Sciatic nerve (tissue), 2 donors: Measurements from ENCODE around the gene KCNK4. TPM values are rescaled to one million over a fixed set of nuclear protein-coding genes. Genes with fewer than 3 reads are reported as not detected.
A peak's percentile ranks its signal among the peaks of the same experiment; 100 is the strongest.
"Not testable (repeated sequence)": the region's sequence is repeated elsewhere in the genome, so short reads cannot be mapped to it uniquely, and the experiment has no call there.

ENCODE experiments used
- ATAC-seq: fragments of 200-7000 bp; cut with Tn5 transposase; one replicate; pipeline ENCODE4 v1.9.1; 2020; ENCODE audit warnings: mild to moderate bottlenecking, moderate library complexity
- DNase-seq: peaks from one replicate; pipeline ENCODE4 v3.0.0-alpha.2; 2020; ENCODE audit warnings: low spot score
- intact Hi-C: fragments of 100-400 bp; cut with DNase I; formaldehyde crosslinking; loops from one replicate; pipeline ENCODE4 v1.14.2; 2022
- total RNA-seq: library from RNA; stranded (reverse); fragmentation: NEBNext Ultra II Directional; extraction: Animal tissue kit (Norgen Biotek cat#: 25700); gene quantifications from one replicate; pipeline ENCODE4 v1.2.1, GENCODE V29; 2021
- donor health status: DM: no; HTN: no; CAD: no.
- donor health status: DM: no; HTN: no; CAD: no.

The KCNK4 gene
- not detected for total RNA-seq

DNA sequence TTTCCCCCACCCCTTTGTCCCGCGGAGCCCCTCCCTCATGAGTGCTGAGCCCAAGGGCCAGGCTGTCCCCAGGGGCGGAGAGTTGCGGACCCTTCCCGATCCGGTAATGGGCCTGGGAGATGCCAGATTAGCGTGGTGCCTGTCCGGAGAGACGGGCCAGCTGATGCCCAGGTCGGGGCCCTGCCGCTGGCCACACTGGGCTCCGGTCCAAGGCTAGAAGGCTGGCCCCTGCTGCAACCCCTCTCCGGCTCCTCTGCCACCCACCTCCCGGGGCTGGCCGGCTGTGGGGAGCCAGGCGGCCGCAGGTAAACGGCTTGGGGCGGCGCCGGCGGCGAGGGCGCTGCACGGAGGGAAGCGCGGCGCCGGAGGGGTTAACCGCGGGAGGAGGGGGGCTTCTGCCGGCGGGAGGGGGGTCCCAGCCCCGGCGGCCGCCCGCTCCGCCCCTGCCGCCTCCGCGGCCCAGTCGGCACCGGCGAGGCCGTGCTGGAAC lies at the start of gene KCNK4:
TSS of gene KCNK4 (plus strand) at position 41 of the 490 bp plus-strand sequence. CDS start 1,717 bp downstream, outside the sequence.
- no peak for ATAC-seq
- no peak for DNase-seq
- intact Hi-C loops = loop anchor here (10.0 kb wide), 2 partner anchors 87 to 297 kb away; partner anchors contain the start of gene FERMT3

GRCh38 chr11:64241491-64242374 lies 49.4 kb upstream of the KCNK4 start:
- intact Hi-C loops = no loop called here
- ATAC-seq (peak; percentile 7), DNase-seq (peak; percentile 82)

DNA sequence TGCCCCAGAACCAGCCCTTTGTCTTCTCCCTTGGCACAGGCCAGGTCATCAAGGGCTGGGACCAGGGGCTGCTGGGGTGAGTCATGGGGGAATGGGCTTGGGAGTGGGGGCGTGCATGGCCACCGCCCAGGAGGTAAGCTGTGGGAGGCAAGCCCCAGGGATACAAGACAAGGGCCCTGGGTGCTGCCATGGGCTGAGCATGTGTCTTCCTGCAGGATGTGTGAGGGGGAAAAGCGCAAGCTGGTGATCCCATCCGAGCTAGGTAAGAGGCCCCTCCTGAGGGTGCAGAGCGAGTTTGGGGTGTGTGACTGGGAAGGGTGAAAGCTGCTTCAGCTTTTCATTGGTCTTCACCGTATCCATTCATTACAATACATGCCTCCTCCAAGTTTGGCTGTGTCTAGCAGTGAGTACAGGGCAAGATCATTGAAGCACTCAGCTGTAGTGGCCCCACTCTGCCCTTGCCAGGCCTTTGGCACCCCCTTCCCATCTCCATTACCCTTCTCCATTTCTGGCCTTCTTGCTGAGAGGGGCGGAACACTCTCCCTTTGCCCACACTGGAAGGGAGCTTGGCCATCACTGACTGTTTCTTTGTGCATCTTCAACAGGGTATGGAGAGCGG lies 47.8 kb upstream of the KCNK4 start:
- intact Hi-C loops = no loop called here
- DNase-seq = no peak
- no peak for ATAC-seq

DNA sequence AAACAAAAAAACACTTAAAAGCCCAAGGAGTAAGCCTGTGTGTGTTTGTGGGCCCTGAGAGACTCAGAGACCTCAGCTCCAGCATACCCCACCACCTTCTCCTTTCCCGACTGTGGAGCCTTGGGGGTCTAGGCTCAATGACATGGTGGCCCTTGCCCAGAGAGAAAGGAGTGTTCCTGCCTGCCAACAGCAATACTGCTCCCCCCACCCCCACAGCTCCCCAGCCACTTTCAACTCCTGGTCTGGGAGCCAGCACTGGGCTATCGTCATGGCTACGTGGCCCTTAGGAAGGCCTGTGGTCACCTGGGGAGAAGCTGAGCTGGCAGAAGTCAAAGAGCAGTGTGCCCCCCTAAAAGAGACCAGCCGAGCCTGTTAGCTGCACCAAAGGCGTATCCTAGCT lies 47.0 kb upstream of the KCNK4 start:
- DNase-seq = no peak
- intact Hi-C loops = no loop called here
- no peak for ATAC-seq

DNA sequence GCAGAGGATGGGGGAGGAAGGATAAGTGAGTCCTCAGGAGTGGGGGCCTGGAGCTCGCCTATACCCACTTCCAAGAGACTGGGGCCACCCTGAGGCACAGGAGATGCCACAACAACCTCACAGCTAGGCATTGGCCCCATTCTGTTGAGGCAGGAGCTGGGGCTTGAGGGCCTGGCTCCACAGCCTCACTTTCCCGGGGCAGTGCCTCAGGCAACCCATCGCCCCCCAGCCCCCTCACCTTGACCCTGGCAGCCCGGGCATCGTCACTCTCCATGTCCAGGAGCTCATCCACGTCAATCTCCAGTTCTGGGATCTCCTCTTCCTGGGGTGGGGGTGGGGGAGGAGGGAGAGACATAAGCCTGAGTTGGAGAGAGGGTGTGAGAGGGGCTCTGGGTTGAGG lies 46.1 kb upstream of the KCNK4 start:
- intact Hi-C loops = no loop called here
- ATAC-seq (no peak), DNase-seq (no peak)

DNA sequence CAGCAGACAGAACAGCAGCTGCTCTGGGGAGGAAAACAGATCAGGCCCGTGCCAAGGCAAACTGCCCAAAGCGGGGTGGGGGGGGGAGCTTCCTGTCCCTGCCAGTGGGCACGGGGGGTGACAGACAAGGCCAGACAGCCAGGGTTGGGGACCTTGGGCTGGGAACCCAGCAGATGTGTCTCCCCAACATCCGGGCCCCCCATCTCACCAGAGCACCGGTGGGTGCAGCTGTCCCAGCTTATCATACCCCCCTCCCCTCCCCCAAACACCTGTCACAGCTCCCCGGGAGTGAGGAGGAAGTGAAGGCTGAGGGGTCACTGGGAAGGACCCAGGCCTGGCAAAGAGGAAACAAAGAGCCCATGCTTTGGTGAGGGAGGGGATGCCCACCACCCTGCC lies 45.7 kb upstream of the KCNK4 start:
- intact Hi-C loops = no loop called here
- ATAC-seq (no peak), DNase-seq (peak; percentile 77)

GRCh38 chr11:64245797-64246620 lies 45.1 kb upstream of the KCNK4 start:
- intact Hi-C loops = no loop called here
- DNase-seq (peak; percentile 82), ATAC-seq (no peak)

- ATAC-seq, DNase-seq, intact Hi-C loops: not testable (repeated sequence)
These were observed 44.6 kb upstream of the KCNK4 start for GRCh38 chr11:64246621-64246870.

DNA sequence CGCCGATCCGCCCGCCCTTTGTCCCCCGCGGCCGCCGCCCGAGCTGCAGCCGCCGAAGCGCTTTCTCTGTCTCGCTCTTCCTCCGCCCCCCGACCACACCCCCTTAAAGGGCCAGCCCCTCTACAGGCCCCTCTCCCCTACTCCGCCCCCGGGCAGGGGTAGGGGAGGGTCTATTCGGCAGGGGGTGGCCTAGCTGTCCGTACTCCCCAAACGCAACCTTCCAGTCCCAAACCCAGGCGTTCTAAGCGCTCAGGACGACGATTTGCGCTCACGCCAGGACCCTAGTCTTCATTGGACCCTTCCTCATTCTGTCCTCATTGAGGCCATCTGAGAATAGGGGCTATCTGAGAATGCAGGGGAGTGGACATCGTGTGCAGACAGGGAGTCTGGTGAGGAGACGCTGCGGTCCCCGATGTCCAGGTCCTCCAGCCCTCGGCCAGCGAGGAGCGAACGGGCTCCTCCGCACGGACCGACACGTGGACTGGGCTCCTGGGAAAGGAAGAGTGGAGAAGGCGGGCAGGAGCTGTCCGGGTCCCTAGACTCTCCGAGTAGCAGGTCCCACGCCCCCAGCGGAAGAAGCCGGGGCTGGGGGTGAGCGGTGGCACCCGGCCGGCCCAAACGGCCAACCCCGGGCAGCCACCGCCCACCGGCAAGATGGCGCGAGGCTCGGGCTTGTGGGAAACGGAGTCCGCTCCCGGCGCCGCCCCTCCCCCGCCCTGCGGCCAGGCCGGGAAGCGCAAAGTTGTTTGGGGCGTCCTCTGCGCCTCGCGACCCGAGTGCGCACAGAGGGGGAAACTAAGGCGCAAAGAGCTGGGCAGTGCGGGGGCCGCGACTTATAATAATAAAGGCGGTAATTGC lies 44.0 kb upstream of the KCNK4 start, which contains the start of gene PPP1R14B:
TSS of gene PPP1R14B (minus strand) at position 73 of the 858 bp plus-strand sequence. CDS start 270 bp downstream, outside the sequence.
- ATAC-seq (peak; percentile 80), DNase-seq (peak; percentile 92)
- intact Hi-C loops = no loop called here

DNA sequence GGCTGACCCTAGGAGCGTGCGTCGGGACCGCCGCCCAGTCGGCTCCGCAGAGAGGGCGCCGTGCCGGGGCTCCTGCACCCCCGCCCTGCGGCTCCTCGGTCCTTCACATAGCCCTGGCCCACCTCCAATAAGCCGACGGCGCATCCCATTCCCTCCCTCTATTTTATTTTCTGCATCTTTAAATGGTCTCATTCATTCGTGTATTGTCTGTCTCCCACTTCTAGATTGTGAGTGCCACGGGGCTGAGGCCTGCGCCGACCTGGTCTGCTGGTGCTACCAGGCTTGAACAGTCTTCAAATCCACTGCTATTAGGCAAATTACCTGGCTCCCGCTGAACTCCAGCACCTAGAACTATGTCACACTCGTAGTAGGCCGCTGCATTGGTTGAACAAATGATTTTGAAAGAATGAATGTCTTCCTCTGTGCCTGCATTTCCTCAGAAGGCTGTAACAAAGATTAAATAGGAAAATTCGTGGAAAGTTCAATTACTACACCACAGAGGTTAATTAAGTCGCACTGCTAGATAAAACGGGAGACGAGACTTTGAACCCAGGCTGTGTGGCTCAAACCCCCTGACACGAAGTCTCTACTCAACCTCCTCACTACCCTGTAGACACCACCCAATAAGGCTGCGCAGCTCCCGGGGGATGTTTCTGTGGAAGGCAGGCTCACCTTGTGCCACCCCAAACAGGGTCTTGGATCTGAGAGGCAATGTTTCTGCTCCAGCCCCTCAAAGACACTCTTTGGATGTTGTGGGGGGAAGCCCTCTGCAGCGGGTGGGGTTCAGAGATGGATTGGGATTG lies 43.2 kb upstream of the KCNK4 start:
- no peak for DNase-seq
- intact Hi-C loops = no loop called here
- ATAC-seq = no peak

DNA sequence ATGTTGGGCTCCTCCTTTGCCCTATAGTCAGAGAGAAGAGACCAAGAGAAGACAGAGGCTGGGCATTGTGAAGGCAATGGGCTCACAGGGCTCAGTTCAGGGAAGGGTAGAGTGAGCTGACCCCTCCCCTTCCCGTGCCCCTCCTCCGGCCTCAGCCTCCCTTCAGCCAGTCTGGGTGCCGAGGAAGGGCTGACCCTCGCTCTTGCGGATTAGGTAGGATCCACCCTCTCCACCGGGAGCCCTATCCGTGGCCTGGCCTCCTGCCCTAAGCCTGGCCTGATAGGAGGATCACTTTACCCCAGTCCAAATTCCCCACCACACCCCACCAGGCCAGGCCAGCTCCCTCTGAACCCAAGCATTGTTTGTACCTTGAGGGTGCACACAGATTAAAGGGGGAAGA lies 42.5 kb upstream of the KCNK4 start:
- no peak for DNase-seq
- no peak for ATAC-seq
- intact Hi-C loops = no loop called here

GRCh38 chr11:64249038-64249437 lies 42.1 kb upstream of the KCNK4 start:
- intact Hi-C loops = no loop called here
- ATAC-seq (no peak), DNase-seq (no peak)

DNA sequence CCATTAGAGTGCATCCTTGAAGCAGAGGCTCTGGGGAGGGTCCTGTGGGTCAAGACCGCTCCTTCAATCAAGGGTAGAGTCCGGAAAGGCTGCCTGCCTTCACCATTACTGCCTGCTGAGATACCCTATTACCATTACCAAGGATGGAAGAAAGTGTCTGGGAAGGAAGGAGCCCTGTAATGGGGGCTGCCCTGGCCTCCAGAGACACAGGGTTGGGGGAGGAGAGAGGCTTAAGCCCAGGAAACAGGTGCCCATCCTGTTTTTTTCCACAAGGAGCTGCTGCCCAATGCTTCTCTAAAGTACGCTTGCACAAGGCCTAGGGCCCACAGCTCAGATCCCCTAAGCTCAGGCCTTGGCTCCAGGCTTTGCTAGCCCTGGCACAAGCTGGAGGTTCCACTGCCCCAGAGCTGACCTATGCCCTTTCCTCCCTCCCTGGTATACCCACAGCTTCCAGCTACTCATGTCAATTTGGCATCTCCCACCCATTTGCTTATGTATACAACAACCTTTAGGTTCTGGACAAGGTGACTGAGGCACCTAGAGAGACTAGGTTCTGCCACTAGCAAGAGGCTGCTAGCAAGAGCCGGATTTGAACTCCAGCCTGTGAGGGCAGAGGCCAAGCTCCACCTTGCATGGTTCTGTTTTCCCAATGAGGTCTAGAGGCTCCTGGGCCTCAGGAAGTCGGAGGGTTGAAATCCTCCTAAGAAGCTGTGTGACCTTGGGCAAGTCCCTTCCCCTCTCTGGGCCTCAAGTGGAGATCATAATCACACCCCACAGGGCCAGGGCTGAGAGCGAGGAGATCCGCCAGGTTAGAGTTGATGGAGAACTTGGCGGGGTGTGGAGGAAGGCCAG lies 41.3 kb upstream of the KCNK4 start:
- intact Hi-C loops = no loop called here

DNA sequence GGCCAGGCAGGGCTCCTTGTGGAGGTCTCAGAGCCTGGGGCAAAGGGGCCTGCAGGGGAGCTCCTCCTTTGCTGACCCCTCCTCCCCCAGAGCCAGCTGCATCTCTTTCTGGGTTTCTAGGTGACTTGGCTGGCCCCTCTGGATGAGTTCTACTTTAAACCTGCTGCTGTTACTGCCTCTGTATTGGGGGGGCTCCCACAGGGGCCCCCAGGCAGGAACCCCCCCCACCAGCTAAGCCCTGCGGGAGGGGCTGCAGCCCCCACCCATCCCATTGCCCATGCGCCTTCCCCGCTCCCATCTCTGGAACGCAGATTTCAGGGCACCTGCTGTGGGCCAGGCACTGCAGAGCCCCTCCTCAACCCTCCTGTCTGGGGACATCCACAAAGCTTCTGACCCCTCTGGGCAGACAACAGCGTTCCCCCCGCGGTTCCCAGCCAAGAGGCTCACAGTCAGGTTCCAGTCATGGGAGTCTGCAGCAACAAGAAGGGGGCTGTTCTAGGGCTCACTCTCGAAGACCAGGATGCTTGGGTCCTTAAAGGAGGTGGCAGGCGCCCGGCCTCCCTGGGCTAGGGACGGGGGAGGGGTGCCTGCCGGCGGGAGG lies 40.6 kb upstream of the KCNK4 start:
- intact Hi-C loops = no loop called here
- DNase-seq (no peak), ATAC-seq (no peak)

More for the DNA sequence above, 41.3 kb upstream of the KCNK4 start:
- DNase-seq (no peak), ATAC-seq (no peak)

- ATAC-seq (peak; percentile 40), DNase-seq (peak; percentile 78)
- intact Hi-C loops = no loop called here
These were observed 39.9 kb upstream of the KCNK4 start, which contains the start of gene PLCB3 for GRCh38 chr11:64251016-64251752. Gene PLCB3 (plus strand): TSS chr11:64251530. CDS start chr11:64251650, 120 bp downstream.

GRCh38 chr11:64251753-64252002 lies 39.4 kb upstream of the KCNK4 start:
- intact Hi-C loops = no loop called here
- DNase-seq (no peak), ATAC-seq (peak; percentile 0)
